Stimulated activated CD4-positive, alpha-beta T cell treated with anti-CD3 and anti-CD28 coated beads, Interleukin-1b, Interleukin-23, amount 100 ng/mL, for 48 hours (primary cell): ENCODE results near the gene A4GALT.

ENCODE experiments used
- DNase-seq: peaks from one replicate; pipeline ENCODE4 v3.0.0-alpha.2; 2020

A4GALT gene

GRCh38 chr22:42699976-42700352 lies 20.7 kb downstream of the A4GALT start:
- DNase-seq: no peak

- no peak for DNase-seq
Measured at GRCh38 chr22:42699281-42699975, 21.2 kb downstream of the A4GALT start.

- no peak for DNase-seq
Measured at GRCh38 chr22:42697542-42698013, 23.1 kb downstream of the A4GALT start.

- DNase-seq: no peak
Measured at GRCh38 chr22:42696331-42696967, 24.2 kb downstream of the A4GALT start.

GRCh38 chr22:42695294-42695693 lies 25.4 kb downstream of the A4GALT start:
- DNase-seq: no peak

GRCh38 chr22:42693763-42694683 lies 26.6 kb downstream of the A4GALT start:
- no peak for DNase-seq

GRCh38 chr22:42693055-42693762 lies 27.5 kb downstream of the A4GALT start:
- DNase-seq: no peak

- DNase-seq: no peak
Measured at GRCh38 chr22:42692239-42693054, 28.2 kb downstream of the A4GALT start.

- no peak for DNase-seq
Measured at GRCh38 chr22:42691440-42691839, 29.2 kb downstream of the A4GALT start.

- no peak for DNase-seq
Measured at GRCh38 chr22:42688241-42689211, 32.1 kb downstream of the A4GALT start.

GRCh38 chr22:42686756-42687491 lies 33.7 kb downstream of the A4GALT start:
- no peak for DNase-seq

- DNase-seq: no peak
Measured at GRCh38 chr22:42685941-42686653, 34.6 kb downstream of the A4GALT start.

- DNase-seq: no peak
Measured at GRCh38 chr22:42684462-42685195, 36.0 kb downstream of the A4GALT start.

GRCh38 chr22:42683578-42684283 lies 36.9 kb downstream of the A4GALT start:
- DNase-seq: no peak

GRCh38 chr22:42682113-42682851 lies 38.4 kb downstream of the A4GALT start:
- no peak for DNase-seq

- DNase-seq: peak; percentile 19
Measured at GRCh38 chr22:42680648-42681047, 40.0 kb downstream of the A4GALT start.

- DNase-seq: no peak
Measured at GRCh38 chr22:42679691-42680090, 41.0 kb downstream of the A4GALT start.
